Omental fat pad (tissue), 4 donors: ENCODE results near the gene PURA. TPM values are rescaled to one million over a fixed set of nuclear protein-coding genes. Genes with fewer than 3 reads are reported as not detected.

Experiments used
- ATAC-seq: fragments of 150-250 bp; one replicate; pipeline ENCODE4 v1.9.1; 2016; ENCODE audit warnings: mild to moderate bottlenecking, moderate library complexity; ENCODE audit not compliant: low FRiP score
- DNase-seq: peaks from one replicate; pipeline ENCODE4 v3.0.0-alpha.2; 2019; ENCODE audit warnings: low spot score
- total RNA-seq, 4 donors: library from RNA; depleted of rRNA; stranded (reverse); fragments of >200 nt; gene quantifications; one replicate each; pipeline ENCODE4 v1.1.0, GENCODE V29; 2016
- TF ChIP-seq, protein P1 (sequence below), 3 donors: fragments of 450-650 bp; IDR thresholded peaks; one replicate each; pipeline ENCODE4 v1.5.1; 2016 to 2017; ENCODE audit warnings: antibody characterized with exemption in 3 of 3, mild to moderate bottlenecking in 3 of 3, moderate library complexity in 2 of 3

PURA gene
- total RNA-seq, 4 donors from 2014 or later = 16.9 to 31.8 (median 24.3) TPM

DNA sequence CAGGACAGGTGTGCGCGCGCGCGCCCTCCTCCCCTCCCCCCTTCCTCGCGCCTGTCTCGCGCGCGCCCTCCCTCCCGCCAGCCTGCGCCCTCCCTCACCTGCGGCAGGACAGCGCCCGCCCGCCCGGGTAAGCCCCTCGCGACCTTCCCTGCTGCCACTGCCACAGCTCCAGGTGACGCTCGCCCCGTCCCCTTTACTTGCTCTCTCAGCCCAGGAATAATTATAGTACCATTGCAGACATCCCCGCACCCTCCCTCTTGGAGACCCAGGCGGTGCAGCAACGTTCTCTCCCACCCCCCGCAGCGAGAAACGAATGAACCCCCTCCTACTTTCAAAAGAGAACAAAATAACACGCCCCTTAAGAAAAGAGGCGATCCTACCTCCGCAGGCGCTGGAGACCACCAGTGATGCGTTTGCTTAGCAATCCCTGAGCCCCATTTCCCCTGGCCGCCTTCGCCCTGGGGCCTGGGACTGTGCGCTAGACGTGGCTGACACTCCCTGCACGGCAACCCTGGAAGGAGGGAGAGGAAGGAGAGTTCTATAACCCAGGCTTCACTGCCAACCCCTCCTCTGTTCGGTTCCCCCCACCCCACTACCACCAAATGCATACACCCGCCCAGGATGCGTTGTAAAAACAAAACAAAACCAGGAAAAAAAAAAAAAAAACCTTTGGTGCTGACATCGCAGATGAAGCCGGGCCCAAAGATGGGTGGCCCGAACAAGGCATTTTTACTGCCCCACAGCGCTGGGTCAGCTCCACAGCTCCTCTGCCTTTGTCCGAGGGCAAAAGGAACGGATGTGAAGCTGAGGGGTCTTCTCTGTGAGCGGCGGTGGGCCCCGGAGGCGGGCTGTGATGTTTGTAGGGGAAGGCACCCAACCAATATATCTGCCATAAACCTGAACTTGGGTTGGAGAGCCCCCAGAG is 5.6 kb upstream of the PURA start:
- TF ChIP-seq, protein P1, sequence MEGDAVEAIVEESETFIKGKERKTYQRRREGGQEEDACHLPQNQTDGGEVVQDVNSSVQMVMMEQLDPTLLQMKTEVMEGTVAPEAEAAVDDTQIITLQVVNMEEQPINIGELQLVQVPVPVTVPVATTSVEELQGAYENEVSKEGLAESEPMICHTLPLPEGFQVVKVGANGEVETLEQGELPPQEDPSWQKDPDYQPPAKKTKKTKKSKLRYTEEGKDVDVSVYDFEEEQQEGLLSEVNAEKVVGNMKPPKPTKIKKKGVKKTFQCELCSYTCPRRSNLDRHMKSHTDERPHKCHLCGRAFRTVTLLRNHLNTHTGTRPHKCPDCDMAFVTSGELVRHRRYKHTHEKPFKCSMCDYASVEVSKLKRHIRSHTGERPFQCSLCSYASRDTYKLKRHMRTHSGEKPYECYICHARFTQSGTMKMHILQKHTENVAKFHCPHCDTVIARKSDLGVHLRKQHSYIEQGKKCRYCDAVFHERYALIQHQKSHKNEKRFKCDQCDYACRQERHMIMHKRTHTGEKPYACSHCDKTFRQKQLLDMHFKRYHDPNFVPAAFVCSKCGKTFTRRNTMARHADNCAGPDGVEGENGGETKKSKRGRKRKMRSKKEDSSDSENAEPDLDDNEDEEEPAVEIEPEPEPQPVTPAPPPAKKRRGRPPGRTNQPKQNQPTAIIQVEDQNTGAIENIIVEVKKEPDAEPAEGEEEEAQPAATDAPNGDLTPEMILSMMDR (IDR thresholded peaks at IDR 0.05) = no peak
- no peak for ATAC-seq
- DNase-seq = no peak

DNA sequence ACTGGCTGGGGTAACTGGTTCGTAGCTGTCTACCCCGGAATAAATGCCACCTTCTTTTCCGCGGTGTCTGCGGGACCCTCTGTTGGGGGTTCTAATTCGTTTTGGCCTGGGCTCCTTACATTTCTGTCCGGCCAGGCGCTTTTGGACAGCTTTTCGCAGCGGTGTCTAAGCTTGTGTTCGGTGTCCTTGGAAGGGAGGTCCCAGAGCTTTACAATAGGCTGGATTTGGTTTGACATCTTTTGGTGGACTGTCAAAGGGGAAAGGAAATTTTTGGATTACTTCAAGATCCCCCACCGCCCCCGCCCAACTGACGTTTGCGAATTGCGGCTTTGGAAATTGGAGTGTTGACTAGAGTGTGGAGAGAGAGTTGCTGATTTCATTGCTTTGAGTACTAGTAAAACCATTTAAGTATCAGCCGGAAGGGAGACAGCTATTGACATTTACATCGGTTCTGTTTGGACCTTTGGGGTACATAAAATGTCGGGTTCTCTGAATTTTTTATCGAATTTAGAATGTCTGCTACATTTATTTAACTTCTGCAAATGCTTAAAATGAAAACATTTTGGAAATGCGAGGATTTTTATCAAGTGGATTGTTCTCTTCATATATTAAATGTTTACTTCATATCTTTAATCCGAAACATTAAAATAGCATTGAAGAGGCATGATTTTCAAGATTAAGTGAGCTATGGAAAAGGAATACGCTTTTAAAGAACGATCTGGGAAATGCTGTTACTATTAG is 4.7 kb upstream of the PURA start:
- TF ChIP-seq, protein P1 (IDR thresholded peaks at IDR 0.05) = no peak
- ATAC-seq (no peak), DNase-seq (no peak)

DNA sequence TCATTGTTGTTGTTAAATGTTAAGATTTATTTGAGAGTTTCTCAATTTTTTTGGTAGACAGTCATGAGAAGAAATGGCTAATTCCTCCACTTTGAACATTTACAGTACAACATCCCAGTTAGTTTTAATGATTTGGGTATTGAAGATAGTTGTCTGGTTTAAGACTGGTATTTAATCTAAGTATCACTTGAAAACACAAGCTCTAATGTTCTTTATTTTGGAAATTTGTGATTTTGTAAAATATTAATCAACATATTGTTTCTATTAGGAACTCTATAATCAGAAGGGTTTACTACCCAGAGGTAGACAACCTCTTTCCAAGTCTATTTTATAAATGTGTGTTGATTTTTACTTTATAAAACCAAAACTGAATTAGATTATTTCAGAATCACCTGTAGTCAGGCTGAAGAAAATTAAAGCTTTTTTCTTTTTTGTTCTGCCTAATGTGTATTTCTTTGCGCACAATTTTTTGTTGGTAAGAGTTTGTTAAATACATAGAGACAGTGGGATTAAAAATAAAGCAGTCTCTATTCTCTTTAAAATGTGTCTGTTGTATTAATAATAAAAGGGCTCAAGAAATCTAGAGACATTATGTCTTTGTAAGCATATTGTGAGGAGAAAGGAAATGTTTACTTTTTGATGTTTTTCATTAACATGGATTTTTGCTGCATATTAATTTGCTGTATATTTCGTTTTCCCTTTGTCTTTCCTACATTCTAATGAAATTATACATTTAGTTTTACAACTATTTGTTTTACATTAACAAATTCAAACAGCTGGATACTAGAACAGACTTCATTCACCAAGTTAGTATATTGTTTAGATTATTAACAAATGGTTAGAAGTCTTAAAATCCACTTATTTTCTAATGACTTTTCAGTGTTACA is 3.9 kb upstream of the PURA start:
- TF ChIP-seq, protein P1 (IDR thresholded peaks at IDR 0.05) = no peak
- DNase-seq (no peak), ATAC-seq (no peak)

DNA sequence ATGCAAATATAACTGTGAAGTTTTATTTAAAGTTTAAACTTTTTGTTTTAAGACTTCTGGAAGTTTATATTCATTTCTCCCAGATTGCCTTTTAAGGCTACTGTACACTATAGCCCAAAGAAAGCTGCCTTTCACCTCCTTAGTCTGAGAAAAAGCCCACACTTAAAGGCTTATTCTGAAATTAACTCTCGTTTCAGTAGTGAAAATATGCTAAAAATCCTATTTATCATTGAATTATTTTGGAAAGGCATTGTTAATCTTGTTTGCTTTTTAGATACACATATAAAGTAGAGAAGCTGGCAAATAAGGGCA is 3.3 kb upstream of the PURA start:
- TF ChIP-seq, protein P1 (IDR thresholded peaks at IDR 0.05) = no peak
- DNase-seq (no peak), ATAC-seq (no peak)

DNA sequence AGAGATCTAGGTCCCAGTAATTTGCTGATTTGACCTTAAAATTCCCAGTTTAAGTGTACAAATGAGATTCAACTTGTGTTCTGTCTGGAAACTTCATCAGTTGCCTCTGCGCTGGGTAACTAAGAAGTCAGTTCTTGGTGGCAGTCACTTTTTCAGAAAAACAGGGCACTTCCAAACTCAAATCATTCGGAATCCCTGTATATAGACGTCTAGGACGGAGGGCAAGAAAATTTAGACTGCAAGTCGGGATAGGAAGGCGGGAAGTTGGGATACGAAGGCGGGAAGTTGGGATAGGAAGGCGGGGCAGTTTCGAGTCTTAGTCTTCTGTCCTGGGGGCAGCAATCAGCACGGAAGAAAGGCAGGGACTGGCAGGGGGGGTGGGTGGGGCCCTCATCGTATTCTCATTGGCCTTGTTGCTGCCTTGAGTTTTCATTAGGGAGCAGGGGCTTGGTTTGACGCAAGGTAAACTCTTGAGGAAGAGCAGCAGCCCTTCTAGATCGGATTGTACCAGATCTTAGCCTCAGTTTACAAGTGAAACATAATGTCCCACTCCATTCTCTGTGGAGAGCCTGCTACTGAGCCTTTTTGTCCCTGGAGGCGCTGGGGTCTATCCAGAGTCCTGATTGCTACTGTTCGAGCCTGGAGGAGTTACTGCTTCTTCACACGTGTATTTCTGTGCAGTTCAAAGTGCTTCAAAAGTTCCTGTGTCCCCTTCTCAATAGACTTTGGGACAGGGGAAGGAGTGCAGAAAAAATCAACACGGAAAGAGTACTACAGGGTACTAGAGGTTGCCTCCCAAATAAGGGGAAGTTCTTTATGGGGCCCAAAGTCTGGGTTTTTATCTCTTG is 2.7 kb upstream of the PURA start:
- TF ChIP-seq, protein P1 (IDR thresholded peaks at IDR 0.05) = no peak
- DNase-seq (no peak), ATAC-seq (no peak)
